ENCODE results near the gene DCTPP1. TPM values are rescaled to one million over a fixed set of nuclear protein-coding genes. Genes with fewer than 3 reads are reported as not detected.
A peak's percentile ranks its signal among the peaks of the same experiment; 100 is the strongest.

The DCTPP1 gene
- total and polyA plus RNA-seq, 9 of the 15 experiments (the other 6 are each of a cell fraction or from before 2014, with no cell fraction given), result 45.0 to 132 (median 80.6) TPM

DNA sequence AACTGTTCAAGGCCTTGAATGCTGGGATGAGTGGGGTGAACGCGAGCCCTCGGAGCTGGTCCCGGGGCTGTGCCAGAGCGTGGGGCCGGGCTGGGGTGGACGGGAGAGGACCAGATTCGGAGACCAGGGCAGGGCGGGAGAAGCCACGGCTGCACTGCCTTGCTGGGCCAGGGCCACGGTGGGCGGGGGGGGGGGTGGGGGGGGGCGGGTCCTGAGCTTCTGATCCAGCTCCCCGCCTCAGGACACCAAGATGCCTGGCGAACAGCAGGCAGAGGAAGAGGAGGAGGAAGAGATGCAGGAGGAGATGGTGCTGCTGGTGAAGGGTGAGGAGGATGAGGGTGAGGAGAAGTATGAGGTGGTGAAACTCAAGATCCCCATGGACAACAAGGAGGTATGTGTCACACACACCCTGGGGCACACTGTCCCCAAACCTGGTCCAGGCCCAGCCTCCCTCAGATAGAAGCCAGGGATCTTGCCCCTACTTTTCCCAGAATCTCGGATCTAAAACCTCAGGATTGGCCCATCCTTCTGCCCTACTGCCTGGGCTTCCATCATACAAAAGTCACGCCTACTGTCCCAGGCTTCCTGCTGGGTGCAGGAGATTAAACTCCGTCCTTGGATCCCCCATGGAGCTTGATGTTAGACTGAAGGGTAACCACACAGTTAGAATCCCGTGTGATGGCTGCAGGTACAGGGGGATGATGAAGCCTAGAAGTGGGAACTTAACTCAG is 21.9 kb downstream of the DCTPP1 start:
- peak overlapping the region; percentile 81 for H3K27ac ChIP-seq (ENCODE audit: extremely low read depth, low read depth, low read length)
- peak overlapping the region; percentile 96 for H2AFZ ChIP-seq (ENCODE audit: low read depth, low read length)
- H3K9ac ChIP-seq (ENCODE audit: insufficient read depth in 1 of 2, low read depth in 2 of 2, low read length in 2 of 2), result peak overlapping the region; percentile 69 to 97; a peak in 3 of 4 replicates
- peak overlapping the region; percentile 80 for H3K4me3 ChIP-seq
- in situ Hi-C loops (cut with MboI) (loop anchor here (10.0 kb wide), 1 partner anchor 213 kb away; the partner anchor contains the start of genes BOLA2B, SLX1A and SULT1A3), intact Hi-C loops (cut with micrococcal nuclease) (loop anchor here (5.0 kb wide), 2 partner anchors 36 to 51 kb away; partner anchors contain the start of genes CD2BP2, MYL11 and TBC1D10B)
- FAIRE-seq (no peak), DNase-seq (ENCODE audit: extremely low read depth in 1 of 4, low spot score in 3 of 4) (peak in 2 of 4 experiments; percentile 51 to 67), ATAC-seq (peak; percentile 33)
- BruUV-seq (replicated peaks), result TSS peak; percentile 68
- H3K27me3 ChIP-seq (ENCODE audit: control insufficient read depth in 2 of 2, insufficient read depth in 2 of 2, low read length in 2 of 2), result no peaks in the 10 kb centered on the region
- no peaks in the 10 kb centered on the region for H3K9me1 ChIP-seq (ENCODE audit: control insufficient read depth, insufficient read depth, low read length)
- POLR2A ChIA-PET, result interaction anchor here (0.7 to 1.7 kb wide), 7 partner anchors 12 to 630 kb away, joined by 3 to 9 read pairs (median 3); partner anchors contain the start of genes CD2BP2 and DCTPP1
- peak overlapping the region; percentile 97 for H3K4me2 ChIP-seq (ENCODE audit: insufficient read depth, low read length)
- H3K4me1 ChIP-seq (replicated peaks in 1 of 2; ENCODE audit: control insufficient read depth in 2 of 2, insufficient read depth in 2 of 2, low read length in 2 of 2), result peaks cover 15 to 28% of the 10 kb centered on the region in 2 experiments; a peak in 4 of 5 replicates
- H3K36me3 ChIP-seq (ENCODE audit: control insufficient read depth, insufficient read depth, low read length), result peaks cover 34% of the 10 kb centered on the region; the same call in 2 of the 3 replicates
- WGBS (ENCODE audit: insufficient coverage, low coverage, missing lambda C conversion rate), result 6% methylated on average over 11 of the region's 19 CpGs
- peaks cover 29% of the 10 kb centered on the region; the same call in 2 of the 3 replicates for H3K79me2 ChIP-seq (ENCODE audit: control insufficient read depth, insufficient read depth, low read length)
- CTCF ChIA-PET (ENCODE audit: low intra/inter-chr PET ratio), result no interaction called here
- no peaks in the 10 kb centered on the region for H4K20me1 ChIP-seq (replicated peaks; ENCODE audit: control insufficient read depth, insufficient read depth, low read length)
- no peaks in the 10 kb centered on the region for H3K9me3 ChIP-seq (replicated peaks; ENCODE audit: control insufficient read depth, insufficient read depth, low read depth, low read length)
- TF ChIP-seq, protein P1, sequence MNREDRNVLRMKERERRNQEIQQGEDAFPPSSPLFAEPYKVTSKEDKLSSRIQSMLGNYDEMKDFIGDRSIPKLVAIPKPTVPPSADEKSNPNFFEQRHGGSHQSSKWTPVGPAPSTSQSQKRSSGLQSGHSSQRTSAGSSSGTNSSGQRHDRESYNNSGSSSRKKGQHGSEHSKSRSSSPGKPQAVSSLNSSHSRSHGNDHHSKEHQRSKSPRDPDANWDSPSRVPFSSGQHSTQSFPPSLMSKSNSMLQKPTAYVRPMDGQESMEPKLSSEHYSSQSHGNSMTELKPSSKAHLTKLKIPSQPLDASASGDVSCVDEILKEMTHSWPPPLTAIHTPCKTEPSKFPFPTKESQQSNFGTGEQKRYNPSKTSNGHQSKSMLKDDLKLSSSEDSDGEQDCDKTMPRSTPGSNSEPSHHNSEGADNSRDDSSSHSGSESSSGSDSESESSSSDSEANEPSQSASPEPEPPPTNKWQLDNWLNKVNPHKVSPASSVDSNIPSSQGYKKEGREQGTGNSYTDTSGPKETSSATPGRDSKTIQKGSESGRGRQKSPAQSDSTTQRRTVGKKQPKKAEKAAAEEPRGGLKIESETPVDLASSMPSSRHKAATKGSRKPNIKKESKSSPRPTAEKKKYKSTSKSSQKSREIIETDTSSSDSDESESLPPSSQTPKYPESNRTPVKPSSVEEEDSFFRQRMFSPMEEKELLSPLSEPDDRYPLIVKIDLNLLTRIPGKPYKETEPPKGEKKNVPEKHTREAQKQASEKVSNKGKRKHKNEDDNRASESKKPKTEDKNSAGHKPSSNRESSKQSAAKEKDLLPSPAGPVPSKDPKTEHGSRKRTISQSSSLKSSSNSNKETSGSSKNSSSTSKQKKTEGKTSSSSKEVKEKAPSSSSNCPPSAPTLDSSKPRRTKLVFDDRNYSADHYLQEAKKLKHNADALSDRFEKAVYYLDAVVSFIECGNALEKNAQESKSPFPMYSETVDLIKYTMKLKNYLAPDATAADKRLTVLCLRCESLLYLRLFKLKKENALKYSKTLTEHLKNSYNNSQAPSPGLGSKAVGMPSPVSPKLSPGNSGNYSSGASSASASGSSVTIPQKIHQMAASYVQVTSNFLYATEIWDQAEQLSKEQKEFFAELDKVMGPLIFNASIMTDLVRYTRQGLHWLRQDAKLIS (CRISPR knock-in tag; IDR thresholded peaks at IDR 0.05), result no peak
- TF ChIP-seq DACH1 (IDR thresholded peaks at IDR 0.05; ENCODE audit: partially characterized antibody) (no peak), FOSL1 (tag; conservative IDR thresholded peaks at IDR 0.05) (0 out of 2 replicates have a peak, but pooled peaks have one; percentile 0), RBM22 (IDR thresholded peaks at IDR 0.05; ENCODE audit: low read depth, low read length, poor library complexity, severe bottlenecking) (no peak), ZNF584 (CRISPR knock-in tag; IDR thresholded peaks at IDR 0.05; ENCODE audit: low read depth) (no peak), SMAD4 (CRISPR knock-in tag; conservative IDR thresholded peaks at IDR 0.05) (no peak), SMARCA5 (IDR thresholded peaks at IDR 0.05) (no peak), HMG20A (CRISPR knock-in tag; conservative IDR thresholded peaks at IDR 0.05) (no peak), NR2F6 (CRISPR knock-in tag; IDR thresholded peaks at IDR 0.05) (no peak), TEAD2 (tag; IDR thresholded peaks at IDR 0.05) (no peak), ZNF395 (CRISPR knock-in tag; IDR thresholded peaks at IDR 0.05) (0 out of 2 replicates have a peak, but pooled peaks have one; percentile 0)
- TF ChIP-seq, protein P2, sequence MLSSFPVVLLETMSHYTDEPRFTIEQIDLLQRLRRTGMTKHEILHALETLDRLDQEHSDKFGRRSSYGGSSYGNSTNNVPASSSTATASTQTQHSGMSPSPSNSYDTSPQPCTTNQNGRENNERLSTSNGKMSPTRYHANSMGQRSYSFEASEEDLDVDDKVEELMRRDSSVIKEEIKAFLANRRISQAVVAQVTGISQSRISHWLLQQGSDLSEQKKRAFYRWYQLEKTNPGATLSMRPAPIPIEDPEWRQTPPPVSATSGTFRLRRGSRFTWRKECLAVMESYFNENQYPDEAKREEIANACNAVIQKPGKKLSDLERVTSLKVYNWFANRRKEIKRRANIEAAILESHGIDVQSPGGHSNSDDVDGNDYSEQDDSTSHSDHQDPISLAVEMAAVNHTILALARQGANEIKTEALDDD (IDR thresholded peaks at IDR 0.05), result no peak
- TF ChIP-seq, protein P3, sequence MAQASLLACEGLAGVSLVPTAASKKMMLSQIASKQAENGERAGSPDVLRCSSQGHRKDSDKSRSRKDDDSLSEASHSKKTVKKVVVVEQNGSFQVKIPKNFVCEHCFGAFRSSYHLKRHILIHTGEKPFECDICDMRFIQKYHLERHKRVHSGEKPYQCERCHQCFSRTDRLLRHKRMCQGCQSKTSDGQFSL (CRISPR knock-in tag; IDR thresholded peaks at IDR 0.05), result peak; percentile 76; the same call in 1 of the 2 replicates
- TF ChIP-seq, protein P3 (tag; IDR thresholded peaks at IDR 0.05), result peak in 1 of 2 experiments; percentile 84; a peak in 2 of 4 replicates

All from K562 (cell line).